Astrocyte of the cerebellum (primary cell): ENCODE measurements around the gene SLC39A10.
A peak's percentile ranks its signal among the peaks of the same experiment; 100 is the strongest.

Experiments
- DNase-seq: peaks from one replicate; pipeline ENCODE4 v3.0.0-alpha.2; 2011; ENCODE audit warnings: low read depth
- H3K4me3 ChIP-seq: 2 replicates; pipeline ENCODE4 v1.5.1; 2011; ENCODE audit warnings: mild to moderate bottlenecking, low read depth, low read length, moderate library complexity
- in situ Hi-C: cut with HindIII; loops from 2 replicates; pipeline ENCODE4 v1.10.0; 2017; ENCODE audit warnings: low sequenced_read_pairs
- TF ChIP-seq, protein P1 (sequence below): IDR thresholded peaks from 2 replicates; pipeline ENCODE4 v1.5.1; 2012; ENCODE audit warnings: low read length, low read depth, moderate library complexity, mild to moderate bottlenecking; ENCODE audit errors: missing control alignments

SLC39A10 gene

DNA sequence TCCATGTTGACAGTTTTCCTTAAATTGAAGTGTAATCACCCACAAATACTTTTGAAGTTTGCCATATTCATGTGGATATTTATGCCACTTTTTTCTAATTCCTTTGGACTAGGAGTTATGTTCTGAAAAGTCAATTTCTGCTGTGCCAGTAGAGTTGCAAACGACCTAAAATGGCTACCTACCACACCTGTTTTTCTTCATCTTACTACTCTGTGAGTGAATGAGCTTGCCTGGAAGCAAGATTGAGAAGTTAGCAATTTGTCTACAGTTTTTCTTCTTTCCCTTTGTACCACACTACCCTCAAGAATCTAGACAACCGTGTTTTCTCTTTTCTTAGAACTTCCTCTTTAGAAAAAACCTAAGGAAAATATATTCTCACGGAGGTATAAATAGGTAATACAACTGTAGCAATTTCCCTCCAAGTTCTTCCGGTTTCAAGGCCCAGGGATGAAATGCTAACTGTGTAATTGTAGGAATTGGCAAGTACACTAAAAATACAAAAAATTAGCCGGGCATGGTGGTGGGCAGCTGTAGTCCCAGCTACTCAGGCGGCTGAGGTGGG is 7.3 kb upstream of the SLC39A10 start:
- in situ Hi-C loops: no loop called here
- TF ChIP-seq, protein P1, sequence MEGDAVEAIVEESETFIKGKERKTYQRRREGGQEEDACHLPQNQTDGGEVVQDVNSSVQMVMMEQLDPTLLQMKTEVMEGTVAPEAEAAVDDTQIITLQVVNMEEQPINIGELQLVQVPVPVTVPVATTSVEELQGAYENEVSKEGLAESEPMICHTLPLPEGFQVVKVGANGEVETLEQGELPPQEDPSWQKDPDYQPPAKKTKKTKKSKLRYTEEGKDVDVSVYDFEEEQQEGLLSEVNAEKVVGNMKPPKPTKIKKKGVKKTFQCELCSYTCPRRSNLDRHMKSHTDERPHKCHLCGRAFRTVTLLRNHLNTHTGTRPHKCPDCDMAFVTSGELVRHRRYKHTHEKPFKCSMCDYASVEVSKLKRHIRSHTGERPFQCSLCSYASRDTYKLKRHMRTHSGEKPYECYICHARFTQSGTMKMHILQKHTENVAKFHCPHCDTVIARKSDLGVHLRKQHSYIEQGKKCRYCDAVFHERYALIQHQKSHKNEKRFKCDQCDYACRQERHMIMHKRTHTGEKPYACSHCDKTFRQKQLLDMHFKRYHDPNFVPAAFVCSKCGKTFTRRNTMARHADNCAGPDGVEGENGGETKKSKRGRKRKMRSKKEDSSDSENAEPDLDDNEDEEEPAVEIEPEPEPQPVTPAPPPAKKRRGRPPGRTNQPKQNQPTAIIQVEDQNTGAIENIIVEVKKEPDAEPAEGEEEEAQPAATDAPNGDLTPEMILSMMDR: no peak
- no peak overlapping the region for H3K4me3 ChIP-seq
- no peak for DNase-seq

DNA sequence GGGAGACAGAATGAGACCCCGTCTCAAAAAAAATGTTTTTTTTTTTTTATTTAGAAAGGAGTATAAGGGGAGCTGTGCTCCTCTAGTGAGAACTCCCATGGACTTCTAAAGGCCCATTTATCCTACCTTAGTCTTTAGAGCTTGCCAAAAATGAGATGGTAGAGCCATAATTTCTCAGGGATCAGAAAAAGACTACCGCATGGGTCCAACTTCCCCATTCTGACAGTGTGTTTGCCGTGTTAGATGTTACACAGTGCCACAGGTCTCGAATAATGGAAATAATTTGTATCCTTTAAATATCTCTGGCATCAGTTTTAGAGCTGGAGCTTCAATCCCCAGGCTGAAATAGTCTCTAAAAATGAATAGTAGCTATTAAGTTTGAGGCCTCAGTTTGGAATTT is 6.0 kb upstream of the SLC39A10 start:
- H3K4me3 ChIP-seq: no peak overlapping the region
- DNase-seq: no peak
- TF ChIP-seq, protein P1: no peak
- in situ Hi-C loops: no loop called here

DNA sequence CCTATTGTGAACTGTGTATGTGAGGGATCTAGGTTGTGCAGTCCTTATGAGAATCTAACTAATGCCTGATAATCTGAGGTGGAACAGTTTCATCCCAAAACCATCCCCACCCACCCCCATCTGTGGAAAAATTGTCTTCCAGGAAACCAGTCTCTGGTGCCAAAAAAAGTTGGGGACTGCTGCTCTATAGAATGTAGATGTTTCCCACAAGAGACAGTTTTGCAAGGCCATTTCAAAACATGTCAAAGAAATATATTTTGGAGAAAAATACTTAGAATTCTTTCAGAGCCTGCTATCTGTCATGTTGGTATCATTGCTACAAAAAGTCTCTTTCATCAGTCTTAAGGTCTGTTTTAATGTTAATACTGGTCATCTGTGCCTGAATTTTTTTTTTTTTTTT is 4.1 kb upstream of the SLC39A10 start:
- no peak overlapping the region for H3K4me3 ChIP-seq
- no peak for DNase-seq
- in situ Hi-C loops: no loop called here
- TF ChIP-seq, protein P1: no peak

- in situ Hi-C loops: no loop called here
- peak overlapping the region; percentile 90 for H3K4me3 ChIP-seq
- TF ChIP-seq, protein P1: no peak
- no peak for DNase-seq
Measured at GRCh38 chr2:195656161-195656858, 716 bp upstream of the SLC39A10 start.

GRCh38 chr2:195657634-195658540 is 861 bp downstream of the SLC39A10 start:
- TF ChIP-seq, protein P1: no peak
- DNase-seq: peak; percentile 78
- in situ Hi-C loops: no loop called here
- H3K4me3 ChIP-seq: peak overlapping the region; percentile 90

DNA sequence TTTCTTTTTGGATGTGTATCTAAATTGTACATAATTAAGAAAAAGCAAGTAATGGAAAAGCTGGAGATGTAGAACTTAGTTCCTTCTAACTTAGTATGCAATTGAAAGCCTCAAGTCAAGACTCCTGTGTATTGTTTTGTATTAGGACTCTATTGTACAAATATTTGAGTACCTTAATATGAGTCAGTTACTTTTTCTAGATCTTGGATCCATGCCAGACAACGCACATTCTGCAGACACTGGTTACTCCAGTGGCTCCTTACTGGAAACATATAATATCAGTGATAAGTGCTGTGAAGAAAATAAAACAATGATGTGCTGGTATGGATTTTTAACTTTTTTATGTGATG is 1.5 kb downstream of the SLC39A10 start:
- in situ Hi-C loops: no loop called here
- DNase-seq: peak; percentile 64
- TF ChIP-seq, protein P1: no peak
- peak overlapping the region; percentile 90 for H3K4me3 ChIP-seq
